Sigmoid colon (tissue), 4 donors: Measurements from ENCODE around the gene CCDC77.

Source experiments
- POLR2AphosphoS5 ChIP-seq, 4 donors: sonication (generic); formaldehyde crosslinking; IDR thresholded peaks; one replicate each; pipeline ENCODE4 v1.6.1; 2017; ENCODE audit warnings: antibody characterized with exemption in 4 of 4
- TF ChIP-seq, protein P1 (sequence below), 4 experiments: fragments of 450-650 bp in 3 of 4; fragments of 200-600 bp in 1 of 4; IDR thresholded peaks; one replicate each; pipeline ENCODE4 v1.5.1; 2016 to 2019; ENCODE audit warnings: antibody characterized with exemption in 4 of 4, mild to moderate bottlenecking in 3 of 4, moderate library complexity in 2 of 4

- TF ChIP-seq, protein P1, sequence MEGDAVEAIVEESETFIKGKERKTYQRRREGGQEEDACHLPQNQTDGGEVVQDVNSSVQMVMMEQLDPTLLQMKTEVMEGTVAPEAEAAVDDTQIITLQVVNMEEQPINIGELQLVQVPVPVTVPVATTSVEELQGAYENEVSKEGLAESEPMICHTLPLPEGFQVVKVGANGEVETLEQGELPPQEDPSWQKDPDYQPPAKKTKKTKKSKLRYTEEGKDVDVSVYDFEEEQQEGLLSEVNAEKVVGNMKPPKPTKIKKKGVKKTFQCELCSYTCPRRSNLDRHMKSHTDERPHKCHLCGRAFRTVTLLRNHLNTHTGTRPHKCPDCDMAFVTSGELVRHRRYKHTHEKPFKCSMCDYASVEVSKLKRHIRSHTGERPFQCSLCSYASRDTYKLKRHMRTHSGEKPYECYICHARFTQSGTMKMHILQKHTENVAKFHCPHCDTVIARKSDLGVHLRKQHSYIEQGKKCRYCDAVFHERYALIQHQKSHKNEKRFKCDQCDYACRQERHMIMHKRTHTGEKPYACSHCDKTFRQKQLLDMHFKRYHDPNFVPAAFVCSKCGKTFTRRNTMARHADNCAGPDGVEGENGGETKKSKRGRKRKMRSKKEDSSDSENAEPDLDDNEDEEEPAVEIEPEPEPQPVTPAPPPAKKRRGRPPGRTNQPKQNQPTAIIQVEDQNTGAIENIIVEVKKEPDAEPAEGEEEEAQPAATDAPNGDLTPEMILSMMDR (IDR thresholded peaks at IDR 0.05) = no peak
- no peak for TF ChIP-seq POLR2AphosphoS5 (IDR thresholded peaks at IDR 0.05)
These were observed 59.1 kb downstream of the CCDC77 start for GRCh38 chr12:460261-461230.
